GM19468 (cell line): ENCODE measurements around the gene MOV10.
A peak's percentile ranks its signal among the peaks of the same experiment; 100 is the strongest.
"Not testable (repeated sequence)": the region's sequence is repeated elsewhere in the genome, so short reads cannot be mapped to it uniquely, and the experiment has no call there.

ENCODE experiments used
- ATAC-seq: cut with Tn5 transposase; IDR thresholded peaks from one replicate; pipeline ENCODE4 v1.9.1; 2021; ENCODE audit warnings: mild to moderate bottlenecking, moderate library complexity, moderate number of reproducible peaks; ENCODE audit not compliant: unreplicated experiment; ENCODE audit errors: extremely low read depth

Gene MOV10

GRCh38 chr1:112711041-112711440 lies 36.6 kb downstream of the MOV10 start:
- ATAC-seq: no peak

DNA sequence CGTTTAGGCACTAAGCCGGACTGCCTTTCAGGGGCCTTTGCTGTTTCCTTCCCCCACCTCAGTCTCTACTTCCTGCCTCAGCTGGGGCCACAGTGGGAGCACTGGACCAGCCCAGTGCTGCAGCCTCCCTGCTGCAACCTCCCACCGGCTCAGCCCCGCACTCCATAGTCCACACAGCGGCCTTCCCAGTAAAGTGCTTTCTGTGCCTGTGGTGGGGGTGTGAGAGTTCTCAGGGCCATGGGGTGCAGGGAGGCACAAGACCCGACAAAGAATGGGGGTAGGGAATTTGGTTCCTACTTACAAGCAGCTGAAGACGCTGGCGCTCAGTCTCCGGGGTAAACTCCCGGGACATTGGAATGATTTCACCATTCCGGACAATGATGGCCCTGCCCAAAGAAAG lies 37.2 kb downstream of the MOV10 start:
- ATAC-seq: no peak

DNA sequence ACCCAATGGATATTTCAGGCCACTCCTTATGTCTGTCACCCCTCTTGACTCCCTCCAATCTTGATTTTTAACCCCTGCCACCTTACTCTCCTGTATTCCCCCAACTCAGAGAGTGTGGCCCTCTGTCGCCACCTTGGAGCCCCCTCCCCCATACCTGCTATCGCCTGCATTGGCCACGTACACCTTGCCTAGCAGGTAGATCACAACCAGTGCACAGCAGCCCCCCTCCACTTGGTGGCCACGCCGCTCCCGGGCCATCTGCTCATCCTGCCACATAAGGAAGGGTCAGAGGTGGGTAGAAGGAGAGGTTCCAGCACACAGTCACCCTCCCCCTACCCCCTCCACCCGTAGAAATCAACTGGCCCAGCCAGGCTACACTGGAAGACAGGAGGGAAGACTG lies 37.7 kb downstream of the MOV10 start:
- no peak for ATAC-seq

DNA sequence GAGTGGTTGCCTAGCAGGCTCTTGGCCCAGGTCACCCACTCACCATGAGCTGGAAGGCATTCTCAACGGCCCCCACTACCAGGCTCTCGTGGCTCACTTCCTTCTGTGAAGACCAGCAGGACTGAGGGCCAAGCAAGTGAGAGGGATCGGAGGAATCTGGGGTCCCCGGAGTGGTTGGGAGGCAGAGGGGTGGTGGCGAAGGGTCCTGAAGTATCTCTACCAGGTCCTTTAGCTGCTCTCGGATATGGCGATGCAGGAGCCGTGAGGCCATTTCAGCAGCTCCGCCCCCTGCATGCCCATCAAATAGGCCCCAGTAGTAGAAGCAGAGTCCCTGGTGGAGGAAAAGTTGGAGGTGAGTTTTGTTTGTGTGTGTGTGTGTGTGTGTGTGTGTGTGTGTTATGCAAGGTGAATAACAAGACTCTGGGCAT lies 38.3 kb downstream of the MOV10 start:
- no peak for ATAC-seq

DNA sequence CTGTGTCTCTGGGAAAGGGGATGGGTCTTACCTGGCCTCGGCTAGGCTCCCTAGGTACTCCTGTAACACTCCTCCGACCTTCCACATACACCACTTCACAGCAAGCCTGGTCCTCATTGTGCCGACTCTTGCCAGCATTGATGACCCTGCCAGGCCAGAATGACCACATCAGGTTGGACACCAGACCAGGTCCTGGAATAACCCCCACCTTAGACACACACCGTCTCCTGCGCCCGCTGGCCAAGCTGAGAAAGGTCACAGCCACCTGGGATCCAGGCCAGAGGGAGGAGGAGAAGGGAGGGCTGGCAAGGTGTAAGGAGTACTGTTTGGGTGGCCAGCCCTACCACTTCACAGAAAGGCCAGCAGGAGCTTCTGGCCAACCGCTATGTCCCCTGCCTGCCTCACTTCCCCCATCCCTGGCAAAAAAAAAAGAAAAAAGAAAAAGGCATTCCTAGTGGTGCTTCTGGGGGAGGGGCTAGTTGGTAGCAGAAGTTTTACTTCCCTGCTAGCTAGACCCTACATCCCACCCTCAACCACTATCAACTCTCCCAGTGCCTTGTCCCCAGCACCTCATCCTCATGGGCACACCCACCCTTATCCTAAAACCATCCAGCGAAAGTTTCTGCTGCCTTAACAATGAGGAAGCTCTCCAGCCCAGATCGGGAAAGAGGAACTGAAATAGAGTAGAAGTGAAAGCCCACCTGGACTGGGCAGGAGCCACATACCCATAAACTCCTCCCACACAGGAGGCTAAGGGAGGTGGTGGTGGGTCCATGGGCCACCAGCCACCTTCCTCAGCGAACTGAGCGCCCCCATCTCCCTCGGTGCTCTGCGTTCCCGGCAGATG lies 39.2 kb downstream of the MOV10 start:
- no peak for ATAC-seq

- ATAC-seq: peak; percentile 12
These were observed 40.1 kb downstream of the MOV10 start for GRCh38 chr1:112714313-112715263.

GRCh38 chr1:112715264-112716053 lies 41.0 kb downstream of the MOV10 start, which contains the start of gene PPM1J:
TSS of gene PPM1J (minus strand) at chr1:112715332. CDS start at chr1:112715301, 31 bp downstream.
- peak; percentile 79 for ATAC-seq

- peak; percentile 9 for ATAC-seq
These were observed 41.8 kb downstream of the MOV10 start for GRCh38 chr1:112716133-112716720.

GRCh38 chr1:112717263-112717873 lies 42.9 kb downstream of the MOV10 start:
- no peak for ATAC-seq

GRCh38 chr1:112718691-112719418 lies 44.4 kb downstream of the MOV10 start:
- ATAC-seq: no peak

DNA sequence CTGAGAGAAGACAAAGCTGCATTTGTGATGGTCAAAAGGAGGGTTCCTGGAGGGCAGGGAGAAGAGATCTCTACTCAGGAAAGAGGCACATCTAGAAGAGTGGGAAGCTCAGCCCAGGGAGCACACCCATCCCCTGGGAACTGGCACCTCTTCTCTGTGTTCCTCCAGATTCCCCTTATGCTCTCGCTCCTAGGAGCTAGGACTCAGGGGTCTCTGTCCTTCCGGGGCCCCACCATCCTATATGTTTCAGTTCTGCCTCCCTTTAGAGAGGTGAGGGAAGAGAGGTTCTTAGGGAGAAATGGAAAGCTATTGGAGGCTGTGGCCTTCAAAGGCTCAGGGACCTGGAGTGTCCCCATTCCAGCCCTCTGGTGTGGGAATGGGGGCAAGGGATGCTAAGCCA lies 45.2 kb downstream of the MOV10 start:
- ATAC-seq: no peak

- no peak for ATAC-seq
These were observed 46.3 kb downstream of the MOV10 start for GRCh38 chr1:112720800-112721199.

- not testable (repeated sequence) for ATAC-seq
These were observed 46.8 kb downstream of the MOV10 start for GRCh38 chr1:112721294-112721693.

GRCh38 chr1:112721966-112722524 lies 47.6 kb downstream of the MOV10 start:
- no peak for ATAC-seq

DNA sequence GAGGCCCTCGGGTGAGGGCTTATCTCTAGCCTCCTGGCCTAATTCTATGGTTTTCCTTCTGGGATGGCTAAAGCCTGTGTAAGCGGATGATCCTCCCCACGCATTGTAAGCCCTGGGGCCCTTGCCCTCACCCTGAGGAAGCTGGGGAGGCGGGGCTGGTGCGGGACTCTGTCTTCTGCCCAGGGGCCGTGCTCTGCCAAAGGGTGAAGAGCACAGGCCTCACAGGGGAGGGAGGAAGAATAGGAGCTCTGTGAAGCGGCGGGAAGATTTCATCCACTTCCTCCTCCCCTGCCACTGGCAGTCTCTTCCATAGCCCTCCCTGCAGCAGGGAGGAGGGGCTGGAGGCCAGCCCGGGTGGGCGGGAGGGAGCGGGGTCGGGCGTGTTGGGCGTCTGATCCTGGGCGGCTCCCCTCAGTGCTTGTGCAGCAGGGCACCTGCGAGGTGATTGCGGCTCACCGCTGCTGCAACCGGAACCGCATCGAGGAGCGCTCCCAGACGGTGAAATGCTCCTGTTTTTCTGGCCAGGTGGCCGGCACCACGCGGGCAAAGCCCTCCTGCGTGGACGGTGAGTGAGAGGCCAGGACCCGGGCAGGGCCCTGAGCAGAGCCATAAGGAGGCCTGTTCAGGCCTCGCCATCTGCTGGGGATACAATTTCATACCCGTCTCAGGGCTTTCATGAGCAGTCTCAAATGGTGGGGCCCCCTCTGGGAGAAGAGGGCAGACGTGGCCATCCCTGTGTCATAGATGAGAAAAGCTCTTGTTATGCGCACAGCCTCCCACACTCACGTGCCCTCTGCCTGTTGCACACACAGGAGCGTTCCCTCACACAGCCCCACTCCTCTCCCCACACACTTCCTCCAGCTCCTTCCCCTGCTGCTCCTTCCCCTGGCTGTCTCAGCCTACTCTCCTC lies 48.4 kb downstream of the MOV10 start:
- no peak for ATAC-seq

- ATAC-seq: no peak
These were observed 49.0 kb downstream of the MOV10 start for GRCh38 chr1:112723511-112723839.

DNA sequence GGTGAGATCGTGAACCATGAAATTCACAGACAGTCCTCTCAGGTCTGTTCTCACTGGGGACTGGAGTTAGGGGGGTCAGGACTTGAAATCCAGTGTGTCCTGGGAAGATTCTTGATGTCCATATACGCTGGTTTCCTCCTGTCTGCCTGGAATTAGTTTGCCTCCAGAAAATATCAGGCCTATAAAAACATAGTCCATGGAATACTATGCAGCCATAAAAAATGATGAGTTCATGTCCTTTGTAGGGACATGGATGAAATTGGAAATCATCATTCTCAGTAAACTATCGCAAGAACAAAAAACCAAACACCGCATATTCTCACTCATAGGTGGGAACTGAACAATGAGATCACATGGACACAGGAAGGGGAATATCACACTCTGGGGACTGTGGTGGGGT lies 49.8 kb downstream of the MOV10 start:
- ATAC-seq: not testable (repeated sequence)
